OCI-M1 (cell line): Measurements from ENCODE around the gene SP2.

Experiments
- DNase-seq: peaks from one replicate; lab custom pipeline; 2025; lab: John Stamatoyannopoulos, UW

SP2 gene

DNA sequence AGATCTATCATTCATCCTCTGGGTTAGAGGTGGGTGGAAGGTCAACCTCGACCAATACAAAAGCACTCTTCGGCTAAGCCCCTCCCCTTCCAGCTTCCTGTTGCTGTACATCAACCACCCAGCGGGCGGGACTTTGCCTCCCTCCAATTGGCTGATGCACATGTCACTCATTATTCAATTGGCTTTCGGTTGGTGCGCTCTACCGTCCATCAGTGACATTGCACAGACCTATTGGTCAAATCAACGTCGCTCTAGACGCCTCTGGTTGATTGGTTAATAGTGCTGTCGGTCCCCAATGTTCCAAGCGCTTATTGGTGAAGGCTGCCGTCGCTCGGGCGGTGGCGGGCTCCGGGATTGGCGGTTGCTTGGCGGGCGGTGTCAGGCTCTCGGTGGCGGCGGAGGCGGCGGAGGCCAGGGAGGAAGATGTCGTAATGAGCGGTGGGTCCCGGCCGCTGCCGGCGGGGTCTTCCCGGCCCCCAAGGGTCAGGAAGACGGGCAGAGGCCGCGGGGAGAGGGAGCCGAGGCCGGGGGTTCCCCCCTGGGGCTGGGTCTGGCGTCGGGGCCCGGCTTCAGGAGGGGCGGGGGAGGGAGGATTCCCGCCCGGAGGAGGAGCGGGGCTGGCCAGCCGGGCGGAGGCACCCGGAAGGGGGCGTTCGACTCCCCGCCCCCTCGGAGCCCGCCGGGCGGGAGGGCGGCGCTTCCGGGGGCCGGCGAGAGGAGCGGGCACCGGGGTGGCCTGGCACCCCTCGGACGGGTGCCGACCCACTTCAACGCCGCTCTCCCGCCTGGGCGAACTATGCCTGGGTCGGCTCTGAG is at the start of gene SP2:
Gene SP2 (plus strand): TSS at position 381 of the 816 bp plus-strand sequence. CDS start 51 bp downstream, at position 432.
- peak; percentile 100 for DNase-seq

- DNase-seq, result no peak
Observed at GRCh38 chr17:47846716-47847340, 49.2 kb upstream of the SP2 start.

- no peak for DNase-seq
Observed at GRCh38 chr17:47847341-47848197, 48.5 kb upstream of the SP2 start.

GRCh38 chr17:47848198-47848513 is 47.9 kb upstream of the SP2 start:
- DNase-seq, result no peak

DNA sequence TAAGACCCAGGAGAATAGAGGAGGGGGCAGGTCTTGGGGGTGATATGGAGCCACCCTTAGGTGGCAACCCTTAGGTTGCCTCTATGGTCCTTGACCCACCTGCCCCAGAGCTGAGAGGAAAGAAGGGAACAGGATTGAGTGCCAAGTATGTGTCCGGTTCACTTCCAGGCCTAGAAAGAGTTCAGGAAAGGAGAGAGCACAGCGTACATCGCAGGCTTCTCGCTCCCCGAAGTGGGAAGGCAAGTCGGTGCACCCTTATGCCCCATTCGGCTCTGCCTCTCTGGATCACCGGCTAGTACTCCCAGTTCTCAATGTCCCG is 45.7 kb upstream of the SP2 start:
- no peak for DNase-seq

DNA sequence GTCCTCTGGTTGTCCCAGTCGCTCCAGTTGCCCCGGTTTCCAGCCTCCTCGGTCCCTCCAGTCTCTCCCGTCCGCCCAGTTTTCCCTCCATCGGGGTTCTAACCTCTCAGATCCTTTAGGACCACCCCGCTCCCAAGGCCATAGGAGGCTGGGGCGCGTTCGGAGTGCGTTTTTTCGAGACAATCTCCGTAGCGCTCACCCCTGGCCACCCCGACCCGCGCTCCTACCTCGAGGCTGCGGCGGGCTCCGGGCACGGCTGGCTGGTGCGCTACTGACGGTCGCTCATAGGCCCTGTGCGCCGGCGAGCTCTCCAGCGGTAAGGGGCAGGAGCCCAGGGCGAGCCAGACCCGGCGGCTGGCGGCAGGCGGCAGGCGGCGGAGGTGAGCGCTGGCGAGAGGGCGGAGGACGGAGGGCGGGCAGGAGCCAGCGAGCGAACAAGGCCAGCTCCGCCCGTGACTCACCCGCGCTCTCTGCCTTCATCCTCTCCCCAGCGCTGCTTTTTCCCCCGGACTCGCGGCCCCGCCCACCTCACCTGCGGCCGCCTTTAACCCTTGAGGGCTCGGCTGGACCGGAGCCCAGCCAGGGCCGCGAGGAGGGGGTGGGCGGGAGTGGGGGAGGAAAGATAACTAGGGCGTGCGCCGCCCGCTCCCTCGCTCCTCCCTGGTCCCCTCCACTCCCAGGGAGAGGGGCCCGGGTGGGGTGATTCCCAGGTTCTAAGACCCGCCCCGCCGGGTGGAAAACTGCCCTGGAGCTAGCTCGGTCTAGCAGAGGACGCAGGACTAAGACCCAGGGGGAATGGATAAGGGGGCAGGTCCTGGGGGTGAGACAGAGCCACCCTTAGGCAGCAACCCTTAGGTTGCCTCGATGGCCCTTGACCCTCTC is 45.1 kb upstream of the SP2 start, which contains the start of gene SP6:
Gene SP6 (minus strand): TSS at position 472 of the 882 bp plus-strand sequence. CDS start 2,734 bp downstream, outside the sequence.
- DNase-seq, result no peak

DNA sequence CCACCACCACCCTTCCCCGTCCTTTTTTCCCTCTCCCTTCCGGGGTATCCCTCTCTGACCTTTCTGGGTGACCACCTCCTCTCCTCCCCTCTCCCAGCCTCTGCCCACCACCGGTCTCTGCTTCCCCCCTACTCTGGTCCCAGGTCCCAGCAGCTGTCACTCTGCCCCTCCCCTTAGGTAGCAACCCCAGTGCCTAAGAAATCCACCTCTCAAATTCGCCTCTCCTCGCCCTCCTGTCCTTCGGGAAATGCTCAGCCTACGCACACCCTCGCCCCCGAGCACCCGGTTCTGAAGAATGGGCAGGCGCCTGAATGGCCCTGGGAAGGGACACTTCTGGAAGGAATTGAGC is 44.3 kb upstream of the SP2 start:
- DNase-seq, result no peak

DNA sequence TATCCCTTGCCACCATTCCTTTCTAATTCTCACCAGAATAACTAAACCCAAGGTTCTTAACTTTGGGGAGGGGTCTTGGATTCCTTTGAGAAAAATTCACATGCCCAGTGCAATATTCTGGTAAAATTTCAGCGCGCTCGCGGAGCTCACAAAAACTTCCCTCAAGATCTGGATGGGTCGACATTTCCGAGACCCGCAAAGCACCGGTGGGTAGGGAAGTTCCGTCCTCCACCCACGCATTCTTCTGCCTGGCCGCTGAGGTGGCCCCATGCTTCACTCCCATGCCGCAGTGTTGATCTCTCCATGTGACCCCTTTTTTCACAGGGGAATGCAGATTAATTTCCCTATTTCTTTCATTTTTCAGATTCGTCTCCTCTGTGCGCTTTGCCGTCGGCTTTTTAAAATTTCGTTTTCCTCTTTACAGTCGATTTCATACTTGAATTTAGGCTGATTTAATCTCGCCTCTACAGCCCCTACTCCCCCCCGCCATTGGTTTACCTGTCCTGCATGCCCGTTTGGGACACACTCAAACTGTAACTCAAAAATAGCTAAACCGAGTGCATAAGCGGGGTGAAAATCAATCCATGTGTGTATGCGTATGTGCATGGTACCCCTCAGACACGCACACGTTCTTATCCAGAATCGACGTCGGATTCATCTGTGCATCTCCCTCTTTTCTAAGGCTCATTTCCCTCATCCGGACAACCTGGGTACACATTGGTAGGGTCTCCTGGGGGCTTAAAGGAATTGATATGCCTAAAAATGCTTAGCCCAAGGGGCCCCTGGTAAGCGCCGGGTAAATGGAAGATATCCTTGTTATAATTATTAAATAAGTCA is 43.7 kb upstream of the SP2 start:
- no peak for DNase-seq

DNA sequence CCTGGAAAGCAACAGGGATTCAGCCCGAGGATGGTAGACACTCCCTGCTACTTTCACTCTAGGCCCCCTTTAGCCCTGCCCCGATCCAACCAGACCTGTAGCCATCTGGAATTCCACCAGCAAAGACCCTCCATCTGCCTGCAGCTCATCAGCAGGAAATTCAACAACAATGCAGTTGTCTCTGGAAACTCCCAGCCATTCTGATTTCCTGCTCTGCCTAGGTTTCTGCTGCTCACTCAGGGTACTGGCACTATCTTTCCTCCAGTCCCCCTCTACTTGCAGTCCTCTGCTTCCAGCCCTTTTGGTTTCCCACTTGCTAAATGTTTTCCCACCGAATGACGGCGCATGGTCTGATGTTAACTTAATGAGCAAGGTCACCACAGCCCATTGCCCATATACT is 42.4 kb upstream of the SP2 start:
- DNase-seq, result no peak

GRCh38 chr17:47855737-47856136 is 40.3 kb upstream of the SP2 start:
- no peak for DNase-seq

DNA sequence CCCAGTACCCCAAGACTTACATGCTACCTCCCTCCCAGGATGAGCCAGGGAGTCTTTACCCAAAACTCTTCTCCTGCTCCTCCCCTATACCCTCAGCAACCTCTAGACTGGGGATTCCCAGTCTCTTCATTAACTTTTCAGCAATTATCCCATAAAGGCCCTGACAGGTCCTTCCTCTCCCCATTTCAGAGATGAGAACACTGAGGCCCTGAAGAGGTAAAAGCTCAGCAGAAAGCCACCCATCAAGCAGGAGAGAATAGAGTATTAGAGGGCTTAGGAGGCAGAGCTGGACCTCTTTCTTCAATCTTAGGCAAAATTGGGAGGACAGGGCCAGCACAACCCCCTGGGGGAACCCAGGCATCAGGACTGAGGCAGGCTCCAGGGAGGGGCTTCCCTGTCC is 39.2 kb upstream of the SP2 start:
- DNase-seq, result no peak

DNA sequence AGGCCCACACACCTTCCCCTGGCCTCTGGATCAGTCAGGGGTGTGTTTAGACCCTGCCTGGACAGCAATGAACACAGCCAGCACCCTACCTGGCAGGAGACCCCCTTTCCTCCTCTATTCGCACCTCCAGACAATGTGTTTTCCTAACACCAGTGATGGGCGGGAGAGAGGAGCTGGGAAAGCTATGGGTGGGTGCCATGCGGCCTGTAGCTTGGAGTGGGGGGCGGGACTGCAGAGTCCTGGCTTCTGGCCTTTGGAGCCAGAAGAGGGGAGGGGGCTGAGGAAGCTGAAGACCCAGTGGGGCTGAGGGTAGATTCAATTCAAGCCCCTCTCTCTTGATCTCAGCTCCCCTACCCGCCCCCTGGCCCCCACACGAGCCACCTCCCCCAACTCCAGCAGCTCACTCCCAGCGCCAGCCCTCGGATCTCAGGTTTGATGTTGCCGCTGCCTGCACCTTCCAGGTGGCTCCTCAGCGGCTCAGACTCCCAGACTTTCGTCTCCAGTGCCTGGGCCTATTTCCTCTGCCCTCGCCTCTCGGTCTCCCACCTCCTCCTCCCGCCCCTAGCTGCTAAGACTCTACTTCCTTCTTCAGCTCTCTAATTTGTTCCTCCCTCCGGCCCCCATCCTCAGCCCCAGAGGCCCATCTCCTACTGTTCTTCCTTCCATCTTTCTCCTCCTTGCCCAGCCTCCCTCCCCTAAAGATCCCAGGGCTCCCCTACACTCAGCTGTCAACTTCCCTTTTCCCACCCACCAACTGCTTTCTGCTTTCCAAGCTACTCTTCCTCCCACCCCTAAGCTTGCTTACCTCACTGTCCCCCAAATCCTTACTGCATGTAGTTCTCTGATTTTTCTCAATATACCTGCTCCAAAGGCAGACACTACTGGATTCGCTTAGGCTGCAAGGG is 38.2 kb upstream of the SP2 start:
- no peak for DNase-seq

- no peak for DNase-seq
Observed at GRCh38 chr17:47860386-47860785, 35.6 kb upstream of the SP2 start.

- peak; percentile 17 for DNase-seq
Observed at GRCh38 chr17:47862621-47863440, 33.2 kb upstream of the SP2 start.

DNA sequence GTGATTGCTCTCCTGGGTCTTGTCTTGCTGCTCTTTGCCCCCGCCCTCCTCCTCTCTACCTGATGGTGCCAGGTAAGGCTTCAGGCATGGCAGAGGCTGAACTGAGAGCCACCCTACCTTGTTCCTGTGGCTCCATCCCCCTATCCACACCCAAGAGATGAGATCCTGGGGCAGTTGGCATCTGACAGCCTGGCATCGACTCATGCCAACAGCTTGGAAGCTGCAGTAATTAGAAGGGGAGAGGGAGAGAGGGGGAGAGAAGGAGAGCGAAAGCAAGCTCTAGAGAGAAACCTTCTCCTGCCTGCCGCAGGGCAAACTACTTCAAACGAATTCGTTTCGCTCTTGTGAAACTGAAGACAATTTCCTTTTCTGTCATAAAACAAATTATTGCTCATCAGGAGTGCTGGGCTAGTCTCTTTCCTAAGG is 31.2 kb upstream of the SP2 start:
- DNase-seq, result no peak

DNA sequence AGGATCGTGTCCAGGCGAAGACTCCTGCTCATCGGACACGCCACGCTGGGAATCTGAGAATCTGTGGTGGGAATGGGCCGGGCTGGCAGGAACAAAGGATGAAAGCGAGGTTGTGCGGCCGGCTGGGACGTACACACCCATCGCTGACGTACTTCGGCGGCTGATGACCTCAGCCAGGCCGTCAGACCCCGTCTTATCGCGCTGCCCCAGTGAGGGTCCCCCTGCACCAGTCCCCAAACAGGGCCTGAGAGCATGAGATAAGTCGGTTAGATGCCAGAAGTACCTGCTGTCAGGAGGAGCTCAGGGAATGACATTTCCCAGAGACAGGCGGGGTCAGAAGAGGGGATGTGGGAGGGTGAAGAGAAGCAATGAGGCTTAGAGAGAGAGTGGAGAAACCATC is 29.1 kb upstream of the SP2 start:
- DNase-seq, result peak; percentile 86

DNA sequence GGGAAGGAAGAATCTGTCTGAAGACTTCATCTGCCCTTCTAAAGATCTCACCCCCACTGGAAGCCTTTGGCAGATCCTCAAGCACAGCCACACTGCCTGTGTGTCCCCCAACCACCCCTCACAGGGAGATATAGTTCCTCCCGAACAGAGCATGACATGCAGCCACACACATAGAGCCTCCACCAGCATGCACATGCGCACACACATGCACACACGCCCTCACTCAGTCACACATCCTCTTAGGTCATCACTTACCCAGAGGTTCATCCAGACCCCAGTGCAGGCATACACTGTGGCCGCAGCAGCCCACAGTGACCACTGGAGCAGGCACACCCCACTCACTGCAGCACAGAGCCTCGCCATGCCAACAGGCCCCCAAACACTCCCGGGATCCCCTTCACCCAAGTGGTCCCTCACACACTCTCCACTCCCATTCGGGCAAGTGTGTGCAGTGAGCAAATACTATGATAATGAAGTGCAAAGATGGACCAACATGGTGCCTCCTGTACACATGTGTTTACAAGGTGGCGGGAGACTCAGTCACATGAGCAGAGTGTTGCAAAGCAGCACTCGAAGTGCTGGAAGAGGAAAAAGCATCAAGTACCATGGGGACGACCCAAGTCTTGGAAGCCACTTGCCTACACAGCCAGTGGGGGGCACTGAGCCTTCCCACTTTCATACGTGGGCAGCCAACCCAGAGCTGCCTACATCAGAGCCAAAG is 28.1 kb upstream of the SP2 start:
- no peak for DNase-seq

GRCh38 chr17:47869114-47869513 is 26.9 kb upstream of the SP2 start:
- no peak for DNase-seq
